Measurements from ENCODE around the gene NANOGP8. TPM values are rescaled to one million over a fixed set of nuclear protein-coding genes. Genes with fewer than 3 reads are reported as not detected.
A peak's percentile ranks its signal among the peaks of the same experiment; 100 is the strongest.

NANOGP8 gene
- total RNA-seq, 1 experiment from 2014 or later, result 88.4 TPM

DNA sequence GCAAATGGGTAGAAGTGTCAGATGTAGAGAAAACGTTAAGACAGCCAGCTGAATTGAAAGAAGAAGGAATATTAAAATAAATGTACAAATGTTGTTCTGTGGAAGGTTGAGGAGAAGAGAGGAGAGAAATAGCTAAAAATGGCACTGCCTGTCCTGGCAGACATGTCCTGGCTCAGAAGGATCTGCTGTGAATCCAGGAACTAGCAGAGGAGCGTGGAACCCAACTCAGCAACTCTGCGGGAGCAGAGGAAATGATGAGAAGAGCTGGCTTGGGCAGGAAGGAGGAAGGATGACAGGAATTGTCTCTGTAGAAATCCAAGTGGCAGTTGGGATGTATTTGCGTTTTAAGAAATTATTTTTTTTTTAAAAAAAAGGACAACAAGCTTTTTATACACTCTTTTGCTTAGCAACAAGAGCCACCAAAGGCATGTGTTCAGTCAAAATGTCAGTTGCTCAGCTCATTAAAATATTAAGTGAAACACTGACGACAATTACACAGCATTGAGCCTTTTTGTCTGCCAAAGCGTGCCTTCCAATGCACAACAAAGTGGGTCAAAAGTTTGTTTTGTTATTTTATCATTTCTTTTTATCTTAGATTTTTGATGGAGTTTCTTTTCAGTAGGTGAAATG lies 16.1 kb downstream of the NANOGP8 start:
- Histone ChIP-seq H3K4ac (ENCODE audit: low read depth, low read length) (no peak overlapping the region), H3K79me1 (ENCODE audit: insufficient read depth, low read depth, low read length, poor library complexity, severe bottlenecking) (no peaks in the 10 kb centered on the region), H4K20me1 (ENCODE audit: control insufficient read depth, insufficient read depth, insufficient read length) (no peaks in the 10 kb centered on the region), H2BK12ac (ENCODE audit: insufficient read length, low read depth, low read length) (no peak overlapping the region), H2BK15ac (ENCODE audit: low read depth, low read length) (no peak overlapping the region), H2BK120ac (ENCODE audit: low read depth, low read length, poor library complexity, severe bottlenecking) (no peak overlapping the region), H3T11ph (ENCODE audit: low read length) (no peak overlapping the region), H3K56ac (ENCODE audit: insufficient read length, low read depth, low read length) (no peak overlapping the region), H2BK20ac (ENCODE audit: low read depth, low read length, poor library complexity, severe bottlenecking) (no peak overlapping the region), H3K9me3 (ENCODE audit: control insufficient read depth, low read depth, low read length) (no peaks in the 10 kb centered on the region), H4K5ac (ENCODE audit: insufficient read length, low read depth, low read length) (no peak overlapping the region), H3K23me2 (ENCODE audit: insufficient read length, low read depth, low read length, poor library complexity, severe bottlenecking) (no peaks in the 10 kb centered on the region), H2AK5ac (ENCODE audit: insufficient read length, low read length) (no peak overlapping the region), H3K23ac (ENCODE audit: insufficient read length, low read depth, low read length) (no peak overlapping the region), H3K18ac (ENCODE audit: insufficient read length, low read depth, low read length) (no peak overlapping the region), H4K8ac (replicated peaks; ENCODE audit: insufficient read length, low read depth, low read length) (no peak overlapping the region), H4K91ac (ENCODE audit: insufficient read length, low read depth, low read length) (no peak overlapping the region), H3K79me2 (ENCODE audit: insufficient read depth, low read length) (no peaks in the 10 kb centered on the region), H2BK5ac (ENCODE audit: insufficient read length, low read length) (no peak overlapping the region), H3K27me3 (ENCODE audit: insufficient read depth, low read length) (no peaks in the 10 kb centered on the region), H2AFZ (ENCODE audit: low read length) (no peak overlapping the region), H3K14ac (ENCODE audit: insufficient read depth, low read length) (no peak overlapping the region), H3K4me1 (ENCODE audit: insufficient read depth, low read length) (peaks cover 3% of the 10 kb centered on the region; the same call in 1 of the 2 replicates), H3K27ac (ENCODE audit: insufficient read length, low read depth, low read length) (no peak overlapping the region), H3K9ac (ENCODE audit: extremely low read depth, insufficient read length, low read length) (no peak overlapping the region), H3K4me2 (ENCODE audit: insufficient read depth, insufficient read length, low read length) (no peak overlapping the region)
- no CpG with 5 or more reads among the region's 6 CpGs for WGBS (ENCODE audit: extremely low coverage, insufficient read length, low lambda C conversion rate)
- H3K4me3 Mint-ChIP-seq, result no peak overlapping the region
- H3K9me3 Mint-ChIP-seq, result no peaks in the 10 kb centered on the region
- peaks cover 32 to 34% of the 10 kb centered on the region in 2 experiments for H3K4me1 Mint-ChIP-seq
- H3K27me3 Mint-ChIP-seq (ENCODE audit: low read depth), result no peaks in the 10 kb centered on the region
- no peak for DNase-seq
- H3K27ac Mint-ChIP-seq, result peak overlapping the region in 2 of 3 experiments; percentile 41 to 69; a peak in 2 of 7 replicates
- TF ChIP-seq, protein P1, sequence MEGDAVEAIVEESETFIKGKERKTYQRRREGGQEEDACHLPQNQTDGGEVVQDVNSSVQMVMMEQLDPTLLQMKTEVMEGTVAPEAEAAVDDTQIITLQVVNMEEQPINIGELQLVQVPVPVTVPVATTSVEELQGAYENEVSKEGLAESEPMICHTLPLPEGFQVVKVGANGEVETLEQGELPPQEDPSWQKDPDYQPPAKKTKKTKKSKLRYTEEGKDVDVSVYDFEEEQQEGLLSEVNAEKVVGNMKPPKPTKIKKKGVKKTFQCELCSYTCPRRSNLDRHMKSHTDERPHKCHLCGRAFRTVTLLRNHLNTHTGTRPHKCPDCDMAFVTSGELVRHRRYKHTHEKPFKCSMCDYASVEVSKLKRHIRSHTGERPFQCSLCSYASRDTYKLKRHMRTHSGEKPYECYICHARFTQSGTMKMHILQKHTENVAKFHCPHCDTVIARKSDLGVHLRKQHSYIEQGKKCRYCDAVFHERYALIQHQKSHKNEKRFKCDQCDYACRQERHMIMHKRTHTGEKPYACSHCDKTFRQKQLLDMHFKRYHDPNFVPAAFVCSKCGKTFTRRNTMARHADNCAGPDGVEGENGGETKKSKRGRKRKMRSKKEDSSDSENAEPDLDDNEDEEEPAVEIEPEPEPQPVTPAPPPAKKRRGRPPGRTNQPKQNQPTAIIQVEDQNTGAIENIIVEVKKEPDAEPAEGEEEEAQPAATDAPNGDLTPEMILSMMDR (conservative IDR thresholded peaks at IDR 0.05), result no peak
- H3K36me3 Mint-ChIP-seq (ENCODE audit: insufficient read depth in 1 of 3, low read depth in 3 of 3), result no peaks in the 10 kb centered on the region; a peak in 1 of 7 replicates
